ENCODE data around the gene MTERF2.
A peak's percentile ranks its signal among the peaks of the same experiment; 100 is the strongest.

Gene MTERF2

GRCh38 chr12:106987846-106988245, 900 bp upstream of the MTERF2 start:
- no peak for DNase-seq

GRCh38 chr12:106986135-106986534, 811 bp downstream of the MTERF2 start:
- no peak for DNase-seq

- no peak for DNase-seq
These were observed 1.5 kb downstream of the MTERF2 start for GRCh38 chr12:106985479-106985878.

DNA sequence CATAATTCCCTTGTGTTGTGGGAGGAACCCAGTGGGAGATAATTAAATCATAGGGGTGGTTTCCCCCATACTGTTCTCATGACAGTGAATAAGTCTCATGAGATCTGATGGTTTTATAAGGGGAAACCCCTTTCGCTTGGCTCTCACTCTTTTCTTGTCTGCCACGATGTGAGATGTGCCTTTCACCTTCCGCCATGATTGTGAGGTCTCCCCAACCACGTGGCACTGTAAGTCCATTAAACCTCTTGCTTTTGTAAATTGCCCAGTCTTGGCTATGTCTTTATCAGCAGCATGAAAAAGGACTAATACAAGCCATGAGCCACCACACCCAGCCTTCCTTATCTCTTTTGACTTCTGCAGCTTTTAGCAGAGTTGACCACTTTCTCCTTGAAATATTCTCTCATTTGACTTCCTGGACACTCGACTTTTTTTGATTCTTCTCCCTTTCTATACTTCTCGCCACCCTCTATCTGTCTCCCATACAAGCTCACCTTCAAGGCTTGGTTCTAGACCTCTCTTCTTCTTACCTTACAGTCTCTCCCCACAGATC, 2.3 kb downstream of the MTERF2 start:
- DNase-seq: peak; percentile 82

GRCh38 chr12:106982229-106982628, 4.7 kb downstream of the MTERF2 start:
- DNase-seq: no peak

DNA sequence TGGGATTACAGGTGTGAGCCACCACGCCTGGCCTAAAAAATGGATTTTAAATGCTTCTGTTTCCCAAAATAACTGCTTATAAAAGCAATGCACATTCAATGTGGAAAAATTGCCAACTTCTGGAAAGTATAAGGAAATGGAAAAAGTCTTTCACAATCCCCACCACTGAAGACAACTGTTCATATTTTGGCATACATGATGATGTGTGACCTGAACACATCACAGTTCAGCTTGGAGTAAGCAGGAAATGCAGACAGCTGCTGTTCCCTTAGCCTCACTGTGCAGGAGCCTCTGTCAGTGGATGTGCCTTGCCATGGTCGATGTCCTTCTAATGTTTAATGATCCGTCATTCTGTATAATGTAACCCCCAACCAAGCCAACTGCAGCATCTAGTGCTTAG, 5.2 kb downstream of the MTERF2 start:
- no peak for DNase-seq

DNA sequence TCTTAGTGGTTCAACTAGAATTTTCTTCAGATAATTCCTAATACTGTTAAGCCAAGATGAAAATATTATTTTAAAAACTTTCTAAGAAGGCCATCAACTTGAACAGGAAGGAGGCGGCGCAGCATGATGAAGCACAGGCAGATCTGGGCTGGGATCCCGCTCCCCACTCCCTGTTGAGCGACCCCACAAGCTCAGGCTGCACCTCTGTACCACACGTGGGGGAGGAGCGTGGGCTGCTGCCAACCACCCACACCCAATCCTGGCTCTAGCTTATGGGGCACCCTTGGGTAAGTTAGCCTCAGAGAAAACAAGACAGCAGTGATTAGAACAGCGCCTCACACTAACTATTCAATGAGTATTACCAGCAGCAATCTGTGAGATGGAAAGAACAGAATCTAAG, 6.0 kb downstream of the MTERF2 start:
- DNase-seq: no peak

- peak; percentile 54 for DNase-seq
These were observed 8.7 kb downstream of the MTERF2 start for GRCh38 chr12:106978035-106978800.

GRCh38 chr12:106976668-106977067, 10.3 kb downstream of the MTERF2 start:
- DNase-seq: no peak

GRCh38 chr12:106975993-106976658, 10.8 kb downstream of the MTERF2 start:
- DNase-seq: no peak

DNA sequence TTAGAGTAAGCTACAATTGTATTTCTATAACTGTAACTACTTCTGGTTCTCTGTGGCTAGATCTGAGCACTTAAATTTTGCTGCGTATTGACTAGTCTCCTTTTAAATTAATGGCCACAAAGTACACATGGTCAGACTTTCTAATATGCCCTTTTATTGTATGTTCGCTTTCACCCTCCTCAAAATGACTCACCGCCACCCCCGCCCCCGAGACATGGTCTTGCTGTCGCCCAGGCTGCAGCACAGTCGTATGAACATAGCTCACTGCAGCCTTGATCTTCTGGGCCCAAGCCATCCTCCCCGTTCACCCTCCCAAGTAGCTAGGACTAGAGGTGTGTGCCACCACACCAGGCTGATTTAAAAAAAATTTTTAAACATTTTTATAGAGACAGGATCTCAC, 11.8 kb downstream of the MTERF2 start:
- DNase-seq: no peak

DNA sequence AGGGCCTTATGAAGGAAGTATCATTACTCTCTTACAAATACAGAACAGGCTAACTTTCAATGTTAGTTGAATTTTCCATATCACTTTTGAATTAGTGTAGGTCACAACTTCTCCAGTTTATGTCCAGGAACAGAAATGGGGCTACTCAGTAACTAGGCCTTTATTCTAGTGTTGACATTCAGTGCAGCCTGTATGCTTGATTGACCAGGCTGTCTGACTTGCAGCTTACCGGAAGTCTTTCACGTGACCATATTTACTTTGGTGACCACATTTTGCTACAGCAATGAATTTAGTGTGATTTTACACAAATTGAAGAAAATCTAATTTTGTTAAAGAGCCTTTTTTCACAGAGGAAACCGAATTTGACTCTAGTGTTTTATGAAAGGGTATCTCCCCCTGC, 12.4 kb downstream of the MTERF2 start:
- no peak for DNase-seq

DNA sequence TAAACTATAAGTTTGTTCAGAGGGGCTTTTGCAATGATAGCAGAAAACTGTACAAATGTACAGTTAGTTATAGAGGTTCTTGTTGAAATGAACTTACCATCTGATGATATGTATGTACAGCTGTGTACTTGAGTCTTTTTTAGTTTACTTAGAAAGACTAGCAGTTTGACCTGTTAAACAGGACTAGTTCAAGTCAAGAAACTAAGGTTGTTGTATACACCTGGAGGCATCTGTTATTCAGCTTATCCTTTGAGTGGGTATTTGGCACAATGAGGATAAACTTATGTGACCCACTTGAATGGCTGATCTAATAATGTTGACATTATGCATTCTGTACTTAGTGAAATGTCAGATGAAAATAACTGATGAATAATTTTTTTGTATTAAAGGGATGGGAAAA, 13.4 kb downstream of the MTERF2 start:
- DNase-seq: no peak

- DNase-seq: no peak
These were observed 15.9 kb downstream of the MTERF2 start for GRCh38 chr12:106971065-106971464.

DNA sequence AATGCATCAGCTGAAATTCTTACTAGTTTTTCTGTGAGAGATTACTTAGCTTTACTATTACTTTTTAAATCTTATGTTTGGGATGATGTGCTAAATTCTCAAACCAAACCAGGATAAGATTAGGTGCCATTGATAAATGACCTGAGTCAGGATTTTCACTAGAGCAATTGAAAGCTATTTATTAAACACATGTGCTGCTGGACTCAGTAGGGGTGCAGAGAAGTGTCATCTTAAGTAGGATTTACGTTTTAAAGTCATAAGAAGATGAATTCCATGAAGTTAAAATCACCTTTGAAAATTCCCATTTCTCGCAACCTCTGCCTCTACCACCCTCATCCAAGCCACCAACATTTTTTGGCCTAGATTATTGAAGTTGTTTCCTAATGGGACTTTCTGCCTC, 22.4 kb downstream of the MTERF2 start:
- DNase-seq: no peak

GRCh38 chr12:106962286-106962685, 24.7 kb downstream of the MTERF2 start:
- no peak for DNase-seq

- DNase-seq: peak; percentile 39
These were observed 26.5 kb downstream of the MTERF2 start for GRCh38 chr12:106960443-106960842.

DNA sequence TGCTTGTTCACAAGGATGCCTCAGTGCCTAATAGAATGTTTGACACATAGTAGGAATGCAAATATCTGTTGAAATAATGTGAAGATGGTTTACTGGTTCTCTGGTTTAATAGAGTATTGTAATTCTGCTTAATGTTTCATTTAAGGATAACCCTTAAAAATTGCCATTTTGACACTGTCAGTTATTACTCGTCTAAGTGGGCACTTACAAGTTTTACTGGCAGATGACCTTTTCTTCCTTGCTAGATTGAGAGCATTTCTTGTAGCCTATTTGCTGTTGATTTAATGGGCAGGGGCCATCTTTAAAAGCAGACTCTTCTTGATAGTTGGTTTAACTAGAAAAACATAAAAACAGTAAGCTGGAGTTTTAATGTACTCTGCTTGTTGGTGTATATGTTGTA, 29.4 kb downstream of the MTERF2 start:
- DNase-seq: peak; percentile 39

GRCh38 chr12:106956048-106956578, 30.8 kb downstream of the MTERF2 start:
- peak; percentile 70 for DNase-seq

- DNase-seq: peak; percentile 96
These were observed 31.4 kb downstream of the MTERF2 start, which contains the start of gene TMEM263 for GRCh38 chr12:106955377-106956047. TSS of gene TMEM263 (plus strand) at chr12:106955907. CDS start at chr12:106967117, 11,210 bp downstream.

GRCh38 chr12:106954462-106955376, 32.2 kb downstream of the MTERF2 start:
- DNase-seq: no peak

Data from OCI-M1 (cell line).